ENCODE data around the gene CFAP91.

DNA sequence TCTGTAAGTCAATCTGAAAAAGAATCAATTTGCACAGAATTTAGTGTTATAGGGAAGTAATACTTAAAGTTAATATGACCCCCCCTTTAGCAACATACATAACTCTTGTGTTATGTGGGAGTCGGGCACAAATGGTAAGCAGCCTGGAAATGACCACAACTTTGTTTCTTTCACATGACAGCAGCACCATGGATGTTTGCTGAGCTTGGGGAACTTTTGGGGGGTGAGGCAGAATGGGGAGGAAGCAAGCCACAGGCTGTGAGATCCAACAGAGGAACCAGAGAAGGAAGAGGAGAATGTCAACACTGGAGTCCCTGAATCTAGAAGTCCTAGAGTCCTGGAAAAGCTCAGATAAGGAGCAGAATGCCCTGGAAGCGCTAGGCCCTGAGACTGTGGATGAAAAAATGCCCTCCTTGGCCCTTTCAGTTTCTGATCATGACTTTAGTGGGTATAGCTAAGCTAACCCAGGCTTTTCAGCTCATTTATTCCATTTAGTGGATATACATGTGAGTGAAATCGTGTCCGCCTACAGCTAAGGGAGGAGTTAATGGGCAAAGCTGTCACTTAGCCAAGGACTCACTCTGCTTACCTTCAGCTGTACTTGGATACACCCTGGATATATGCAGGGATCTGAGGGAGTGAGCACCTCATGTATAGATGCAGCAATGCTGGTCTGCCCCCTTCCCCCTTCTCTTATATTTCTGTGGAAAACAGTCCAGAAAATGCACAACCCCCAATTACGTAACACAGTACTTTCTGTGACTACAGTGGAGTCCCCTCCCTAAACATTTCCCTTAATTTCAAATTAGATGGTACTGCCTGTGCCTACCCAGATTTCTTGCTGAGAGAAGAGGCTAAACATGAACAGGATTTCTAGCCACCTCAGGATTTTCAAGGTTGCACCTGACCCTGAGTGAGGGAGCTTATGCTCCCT lies 39.1 kb downstream of the CFAP91 start:
- TF ChIP-seq, protein P1, sequence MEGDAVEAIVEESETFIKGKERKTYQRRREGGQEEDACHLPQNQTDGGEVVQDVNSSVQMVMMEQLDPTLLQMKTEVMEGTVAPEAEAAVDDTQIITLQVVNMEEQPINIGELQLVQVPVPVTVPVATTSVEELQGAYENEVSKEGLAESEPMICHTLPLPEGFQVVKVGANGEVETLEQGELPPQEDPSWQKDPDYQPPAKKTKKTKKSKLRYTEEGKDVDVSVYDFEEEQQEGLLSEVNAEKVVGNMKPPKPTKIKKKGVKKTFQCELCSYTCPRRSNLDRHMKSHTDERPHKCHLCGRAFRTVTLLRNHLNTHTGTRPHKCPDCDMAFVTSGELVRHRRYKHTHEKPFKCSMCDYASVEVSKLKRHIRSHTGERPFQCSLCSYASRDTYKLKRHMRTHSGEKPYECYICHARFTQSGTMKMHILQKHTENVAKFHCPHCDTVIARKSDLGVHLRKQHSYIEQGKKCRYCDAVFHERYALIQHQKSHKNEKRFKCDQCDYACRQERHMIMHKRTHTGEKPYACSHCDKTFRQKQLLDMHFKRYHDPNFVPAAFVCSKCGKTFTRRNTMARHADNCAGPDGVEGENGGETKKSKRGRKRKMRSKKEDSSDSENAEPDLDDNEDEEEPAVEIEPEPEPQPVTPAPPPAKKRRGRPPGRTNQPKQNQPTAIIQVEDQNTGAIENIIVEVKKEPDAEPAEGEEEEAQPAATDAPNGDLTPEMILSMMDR (IDR thresholded peaks at IDR 0.05) = no peak
- TF ChIP-seq EZH2 (IDR thresholded peaks at IDR 0.05; ENCODE audit: borderline replicate concordance, insufficient read depth, low read depth, low read length, poor library complexity, severe bottlenecking) = no peak
